GM11168 (cell line): ENCODE data around the gene LYL1.

Source experiments
- in situ Hi-C: fragments of 300-500 bp; cut with MboI; formaldehyde crosslinking; loops from one replicate; pipeline ENCODE4 v1.12.0; 2022; ENCODE audit warnings: low sequenced_read_pairs; ENCODE audit not compliant: unreplicated experiment

The LYL1 gene

GRCh38 chr19:13060964-13061927, 41.4 kb downstream of the LYL1 start:
- in situ Hi-C loops, result no loop called here

GRCh38 chr19:13060233-13060963, 42.3 kb downstream of the LYL1 start:
- in situ Hi-C loops, result no loop called here

GRCh38 chr19:13058951-13059660, 43.6 kb downstream of the LYL1 start:
- in situ Hi-C loops, result no loop called here

- in situ Hi-C loops, result no loop called here
Measured at GRCh38 chr19:13057744-13058143, 44.9 kb downstream of the LYL1 start.

- in situ Hi-C loops, result no loop called here
Measured at GRCh38 chr19:13057147-13057572, 45.5 kb downstream of the LYL1 start.

- in situ Hi-C loops, result no loop called here
Measured at GRCh38 chr19:13056052-13056660, 46.5 kb downstream of the LYL1 start.

- in situ Hi-C loops, result no loop called here
Measured at GRCh38 chr19:13055213-13056051, 47.2 kb downstream of the LYL1 start.

- in situ Hi-C loops, result no loop called here
Measured at GRCh38 chr19:13054626-13055212, 47.9 kb downstream of the LYL1 start.

GRCh38 chr19:13053761-13054625, 48.7 kb downstream of the LYL1 start:
- in situ Hi-C loops, result no loop called here

GRCh38 chr19:13053238-13053637, 49.4 kb downstream of the LYL1 start:
- in situ Hi-C loops, result no loop called here

GRCh38 chr19:13052447-13053175, 50.0 kb downstream of the LYL1 start:
- in situ Hi-C loops, result no loop called here

- in situ Hi-C loops, result no loop called here
Measured at GRCh38 chr19:13051557-13052165, 51.0 kb downstream of the LYL1 start.

- in situ Hi-C loops, result no loop called here
Measured at GRCh38 chr19:13050274-13050673, 52.4 kb downstream of the LYL1 start.
